GM23338 (cell line): ENCODE measurements around the gene HACE1. TPM values are rescaled to one million over a fixed set of nuclear protein-coding genes. Genes with fewer than 3 reads are reported as not detected.

ENCODE experiments used
- ATAC-seq: fragments of 200-7000 bp; cut with Tn5 transposase; 3 replicates; pipeline ENCODE4 v1.9.1; 2020
- DNase-seq: peaks from one replicate; pipeline ENCODE4 v3.0.0-alpha.2; 2015; ENCODE audit warnings: low spot score
- H2AFZ ChIP-seq: fragments of 200-600 bp; sonication (generic); 2 replicates; pipeline ENCODE4 v1.8.0; 2016; ENCODE audit warnings: antibody characterized with exemption, mild to moderate bottlenecking, moderate library complexity
- H3F3A ChIP-seq: fragments of 200-600 bp; sonication (generic); replicated peaks from 2 replicates; pipeline ENCODE4 v1.8.0; 2017; ENCODE audit warnings: antibody characterized with exemption, mixed run types, low read depth
- H3K27ac ChIP-seq: fragments of 200-600 bp; sonication (generic); 2 replicates; pipeline ENCODE4 v1.6.1; 2016; ENCODE audit warnings: low read depth
- H3K27me3 ChIP-seq: fragments of 200-600 bp; sonication (generic); 2 replicates; pipeline ENCODE4 v1.8.0; 2016; ENCODE audit warnings: mild to moderate bottlenecking, mixed run types, moderate library complexity; ENCODE audit not compliant: insufficient read depth
- H3K36me3 ChIP-seq: fragments of 200-600 bp; sonication (generic); 2 replicates; pipeline ENCODE4 v1.8.0; 2016; ENCODE audit warnings: mild to moderate bottlenecking; ENCODE audit not compliant: insufficient read depth
- H3K4me1 ChIP-seq: fragments of 200-600 bp; sonication (generic); 2 replicates; pipeline ENCODE4 v1.8.0; 2016; ENCODE audit warnings: mild to moderate bottlenecking, moderate library complexity; ENCODE audit not compliant: insufficient read depth
- H3K4me2 ChIP-seq: fragments of 200-600 bp; sonication (generic); 2 replicates; pipeline ENCODE4 v1.7.1; 2017; ENCODE audit warnings: mixed run types
- H3K4me3 ChIP-seq: fragments of 200-600 bp; sonication (generic); 2 replicates; pipeline ENCODE4 v1.6.1; 2016; ENCODE audit warnings: mixed run types
- H3K79me2 ChIP-seq: fragments of 200-600 bp; sonication (generic); replicated peaks from 2 replicates; pipeline ENCODE4 v1.8.0; 2017; ENCODE audit warnings: mild to moderate bottlenecking; ENCODE audit not compliant: insufficient read depth
- H3K9me2 ChIP-seq: fragments of 200-600 bp; sonication (generic); 2 replicates; pipeline ENCODE4 v1.8.0; 2017; ENCODE audit not compliant: insufficient read depth
- H4K20me1 ChIP-seq: fragments of 200-600 bp; sonication (generic); replicated peaks from 2 replicates; pipeline ENCODE4 v1.8.0; 2017; ENCODE audit warnings: mild to moderate bottlenecking; ENCODE audit not compliant: insufficient read depth
- H3K27ac Mint-ChIP-seq: 2 replicates; pipeline ENCODE4 v1.8.0; 2020; ENCODE audit warnings: inconsistent platforms, mild to moderate bottlenecking, moderate library complexity, mixed read lengths
- H3K27me3 Mint-ChIP-seq: 3 replicates; pipeline ENCODE4 v1.8.0; 2022; ENCODE audit warnings: low read depth, mild to moderate bottlenecking, moderate library complexity, mixed read lengths, inconsistent platforms; ENCODE audit not compliant: insufficient read depth, poor library complexity
- H3K36me3 Mint-ChIP-seq: 3 replicates; pipeline ENCODE4 v1.8.0; 2021; ENCODE audit warnings: low read depth, mild to moderate bottlenecking, inconsistent platforms, moderate library complexity, mixed read lengths
- H3K4me1 Mint-ChIP-seq: 3 replicates; pipeline ENCODE4 v1.8.0; 2020; ENCODE audit warnings: mild to moderate bottlenecking, inconsistent platforms, mixed read lengths
- H3K4me3 Mint-ChIP-seq: 3 replicates; pipeline ENCODE4 v1.8.0; 2021; ENCODE audit warnings: moderate library complexity, mild to moderate bottlenecking, inconsistent platforms, mixed read lengths
- H3K9me3 Mint-ChIP-seq: 3 replicates; pipeline ENCODE4 v1.8.0; 2020; ENCODE audit warnings: moderate library complexity, mild to moderate bottlenecking, inconsistent platforms, mixed read lengths
- CREB1 ChIP-seq: fragments of 250-450 bp; sonication (Bioruptor Pico); IDR thresholded peaks from 2 replicates; pipeline ENCODE4 v1.5.0; 2020; ENCODE audit warnings: low read depth, mild to moderate bottlenecking, moderate library complexity
- CTCF ChIP-seq, 2 experiments: fragments of 200-600 bp in 1 of 2; sonication (generic) in 1 of 2; conservative IDR thresholded peaks; 2 replicates each; pipeline versions ENCODE4 v1.5.1 to v1.6.1; 2016 to 2017; ENCODE audit warnings: antibody characterized with exemption in 2 of 2, low read depth in 2 of 2, mild to moderate bottlenecking in 2 of 2, moderate library complexity in 1 of 2
- ETS1 ChIP-seq: IDR thresholded peaks from 2 replicates; pipeline ENCODE4 v1.6.1; 2016; ENCODE audit warnings: antibody characterized with exemption
- EZH2 ChIP-seq: fragments of 200-600 bp; sonication (generic); IDR thresholded peaks from one replicate; pipeline ENCODE4 v1.8.0; 2017; ENCODE audit warnings: antibody characterized with exemption, mild to moderate bottlenecking, low read depth; ENCODE audit not compliant: unreplicated experiment
- EZH2phosphoT487 ChIP-seq: fragments of 200-600 bp; sonication (generic); IDR thresholded peaks from one replicate; pipeline ENCODE4 v1.8.1; 2018; ENCODE audit warnings: antibody characterized with exemption; ENCODE audit not compliant: unreplicated experiment
- JUNB ChIP-seq: IDR thresholded peaks from one replicate; pipeline ENCODE4 v1.6.1; 2016; ENCODE audit warnings: antibody characterized with exemption; ENCODE audit not compliant: unreplicated experiment
- NANOG ChIP-seq: IDR thresholded peaks from 2 replicates; pipeline ENCODE4 v1.6.1; 2016; ENCODE audit warnings: antibody characterized with exemption, borderline replicate concordance
- POLR2AphosphoS5 ChIP-seq: IDR thresholded peaks from 2 replicates; pipeline ENCODE4 v1.6.1; 2016; ENCODE audit warnings: antibody characterized with exemption, low read depth
- REST ChIP-seq: IDR thresholded peaks from one replicate; pipeline ENCODE4 v1.6.1; 2018; ENCODE audit warnings: antibody characterized with exemption; ENCODE audit not compliant: unreplicated experiment
- STAT1 ChIP-seq: IDR thresholded peaks from one replicate; pipeline ENCODE4 v1.6.1; 2016; ENCODE audit warnings: antibody characterized with exemption; ENCODE audit not compliant: unreplicated experiment
- ZNF114 ChIP-seq: fragments of 250-450 bp; sonication (Bioruptor Pico); IDR thresholded peaks from 2 replicates; pipeline ENCODE4 v1.5.0; 2020; ENCODE audit warnings: mild to moderate bottlenecking, moderate library complexity
- ZNF331 ChIP-seq: fragments of 250-450 bp; sonication (Bioruptor Pico); IDR thresholded peaks from 2 replicates; pipeline ENCODE4 v1.5.0; 2020; ENCODE audit warnings: low read depth, mild to moderate bottlenecking, moderate library complexity
- ZNF462 ChIP-seq: fragments of 250-450 bp; sonication (Bioruptor Pico); IDR thresholded peaks from 2 replicates; pipeline ENCODE4 v1.5.0; 2020; ENCODE audit warnings: mild to moderate bottlenecking, moderate library complexity
- polyA plus RNA-seq: library from polyadenylated mRNA; unstranded; fragments of >200 nt; fragmentation: Nextera tagmentation; extraction: Ambion mirVana; gene quantifications from 2 replicates; pipeline ENCODE4 v1.2.1, GENCODE V29; 2016
- total RNA-seq: library from RNA; depleted of rRNA; stranded (reverse); fragments of >200 nt; shearing (Covaris generic); gene quantifications from 2 replicates; pipeline ENCODE4 v1.2.3, GENCODE V29; 2014

The HACE1 gene
- total and polyA plus RNA-seq, 2 experiments from 2014 or later = 8.6 to 28.7 TPM

- Histone ChIP-seq H3K36me3 (no peaks in the 10 kb centered on the region), H4K20me1 (no peaks in the 10 kb centered on the region), H3F3A (no peaks in the 10 kb centered on the region), H3K4me1 (peaks cover 18% of the 10 kb centered on the region), H2AFZ (no peak overlapping the region), H3K27ac (no peak overlapping the region), H3K4me2 (no peak overlapping the region), H3K27me3 (no peaks in the 10 kb centered on the region), H3K9me2 (peaks cover 6% of the 10 kb centered on the region; the same call in 1 of the 2 replicates), H3K79me2 (peaks cover 20% of the 10 kb centered on the region), H3K4me3 (no peak overlapping the region)
- H3K9me3 Mint-ChIP-seq = peaks cover 15% of the 10 kb centered on the region; the same call in 2 of the 3 replicates
- H3K27ac Mint-ChIP-seq = no peak overlapping the region
- peaks cover 2% of the 10 kb centered on the region for H3K27me3 Mint-ChIP-seq
- TF ChIP-seq ZNF462 (CRISPR knock-in tag) (no peak), ZNF331 (CRISPR knock-in tag) (no peak), NANOG (no peak), POLR2AphosphoS5 (no peak), CREB1 (no peak), EZH2 (no peak), STAT1 (no peak), REST (no peak), CTCF (conservative IDR thresholded peaks at IDR 0.05; ENCODE audit: low read depth in 2 of 2) (no peak), ETS1 (no peak), ZNF114 (CRISPR knock-in tag) (no peak), JUNB (no peak), EZH2phosphoT487 (no peak)
- no peak overlapping the region for H3K4me3 Mint-ChIP-seq
- H3K4me1 Mint-ChIP-seq = peaks cover 27% of the 10 kb centered on the region
- H3K36me3 Mint-ChIP-seq = peaks cover 19% of the 10 kb centered on the region
- no peak for DNase-seq
- no peak for ATAC-seq
Observed at GRCh38 chr6:104809116-104809515, 50.6 kb downstream of the HACE1 start.
